Measurements from ENCODE around the gene ETV3. TPM values are rescaled to one million over a fixed set of nuclear protein-coding genes. Genes with fewer than 3 reads are reported as not detected.

The ETV3 gene
- total RNA-seq, 1 donor from 2014 or later, result 19.5 TPM

GRCh38 chr1:157084720-157085119, 53.5 kb downstream of the ETV3 start:
- H3K4me1 Mint-ChIP-seq, result peaks cover 3% of the 10 kb centered on the region
- H3K79me2 ChIP-seq (ENCODE audit: low read depth), result no peaks in the 10 kb centered on the region
- no peaks in the 10 kb centered on the region for H3K36me3 Mint-ChIP-seq
- H3K4me3 ChIP-seq, result no peak overlapping the region
- H3K9me3 ChIP-seq (ENCODE audit: low read depth), result no peaks in the 10 kb centered on the region
- no peaks in the 10 kb centered on the region for H3K9me3 Mint-ChIP-seq
- no peak overlapping the region for H3K4me3 Mint-ChIP-seq
- DNase-seq (ENCODE audit: low spot score), result no peak
- no peak overlapping the region for H3K27ac Mint-ChIP-seq
- no peak overlapping the region for H2AFZ ChIP-seq (replicated peaks)
- no peak overlapping the region for H3K27ac ChIP-seq
- H3K27me3 ChIP-seq, result no peaks in the 10 kb centered on the region
- no peaks in the 10 kb centered on the region for H4K20me1 ChIP-seq (ENCODE audit: low read depth)
- H3K9ac ChIP-seq, result no peak overlapping the region
- H3K4me1 ChIP-seq, result peaks cover 14% of the 10 kb centered on the region
- no peaks in the 10 kb centered on the region for H3K36me3 ChIP-seq
- H3K27me3 Mint-ChIP-seq (ENCODE audit: insufficient read depth, low read depth), result no peaks in the 10 kb centered on the region
- H3F3A ChIP-seq (ENCODE audit: low read depth), result peaks cover 14% of the 10 kb centered on the region
- no peak overlapping the region for H3K4me2 ChIP-seq
- TF ChIP-seq EZH2phosphoT487 (IDR thresholded peaks at IDR 0.05) (no peak), EZH2 (IDR thresholded peaks at IDR 0.05) (no peak)
- TF ChIP-seq, protein P1, sequence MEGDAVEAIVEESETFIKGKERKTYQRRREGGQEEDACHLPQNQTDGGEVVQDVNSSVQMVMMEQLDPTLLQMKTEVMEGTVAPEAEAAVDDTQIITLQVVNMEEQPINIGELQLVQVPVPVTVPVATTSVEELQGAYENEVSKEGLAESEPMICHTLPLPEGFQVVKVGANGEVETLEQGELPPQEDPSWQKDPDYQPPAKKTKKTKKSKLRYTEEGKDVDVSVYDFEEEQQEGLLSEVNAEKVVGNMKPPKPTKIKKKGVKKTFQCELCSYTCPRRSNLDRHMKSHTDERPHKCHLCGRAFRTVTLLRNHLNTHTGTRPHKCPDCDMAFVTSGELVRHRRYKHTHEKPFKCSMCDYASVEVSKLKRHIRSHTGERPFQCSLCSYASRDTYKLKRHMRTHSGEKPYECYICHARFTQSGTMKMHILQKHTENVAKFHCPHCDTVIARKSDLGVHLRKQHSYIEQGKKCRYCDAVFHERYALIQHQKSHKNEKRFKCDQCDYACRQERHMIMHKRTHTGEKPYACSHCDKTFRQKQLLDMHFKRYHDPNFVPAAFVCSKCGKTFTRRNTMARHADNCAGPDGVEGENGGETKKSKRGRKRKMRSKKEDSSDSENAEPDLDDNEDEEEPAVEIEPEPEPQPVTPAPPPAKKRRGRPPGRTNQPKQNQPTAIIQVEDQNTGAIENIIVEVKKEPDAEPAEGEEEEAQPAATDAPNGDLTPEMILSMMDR (IDR thresholded peaks at IDR 0.05), result no peak

GRCh38 chr1:157081707-157082106, 56.5 kb downstream of the ETV3 start:
- no peaks in the 10 kb centered on the region for H3K27me3 ChIP-seq
- peaks cover 14% of the 10 kb centered on the region for H3K4me1 ChIP-seq
- H4K20me1 ChIP-seq (ENCODE audit: low read depth), result no peaks in the 10 kb centered on the region
- no peaks in the 10 kb centered on the region for H3K9me3 ChIP-seq (ENCODE audit: low read depth)
- no peak overlapping the region for H3K27ac ChIP-seq
- no peak for TF ChIP-seq EZH2 (IDR thresholded peaks at IDR 0.05)
- TF ChIP-seq EZH2phosphoT487 (IDR thresholded peaks at IDR 0.05), result no peak
- TF ChIP-seq, protein P1 (IDR thresholded peaks at IDR 0.05), result no peak
- H3K36me3 ChIP-seq, result no peaks in the 10 kb centered on the region
- Mint-ChIP-seq H3K4me1 (peaks cover 3% of the 10 kb centered on the region), H3K27ac (no peak overlapping the region), H3K4me3 (no peak overlapping the region), H3K27me3 (ENCODE audit: insufficient read depth, low read depth) (peaks cover 4% of the 10 kb centered on the region), H3K9me3 (no peaks in the 10 kb centered on the region), H3K36me3 (no peaks in the 10 kb centered on the region)
- H3K9ac ChIP-seq, result no peak overlapping the region
- no peaks in the 10 kb centered on the region for H3K79me2 ChIP-seq (ENCODE audit: low read depth)
- peaks cover 14% of the 10 kb centered on the region for H3F3A ChIP-seq (ENCODE audit: low read depth)
- no peak overlapping the region for H3K4me3 ChIP-seq
- peak overlapping the region; percentile 17 for H2AFZ ChIP-seq (replicated peaks)
- H3K4me2 ChIP-seq, result peak overlapping the region; percentile 54
- DNase-seq (ENCODE audit: low spot score), result no peak

DNA sequence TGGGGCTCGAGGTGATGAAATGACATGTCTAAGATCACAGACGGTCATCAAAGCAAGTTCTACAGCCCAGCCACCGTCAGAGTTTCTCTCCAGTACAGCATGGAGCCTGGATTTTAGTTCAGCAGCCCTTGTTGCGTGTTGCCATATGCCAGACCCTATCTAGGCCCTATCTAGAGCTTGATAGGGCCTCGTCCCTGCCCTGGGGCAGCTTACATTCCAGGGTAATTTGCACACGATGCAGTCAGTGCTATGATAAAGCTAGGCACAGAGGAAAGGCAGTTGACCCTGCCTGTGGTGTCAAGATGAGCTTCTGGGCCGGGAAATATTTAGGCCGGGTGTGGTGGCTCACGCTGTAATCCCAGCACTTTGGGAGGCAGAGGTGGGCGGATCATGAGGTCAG, 57.5 kb downstream of the ETV3 start:
- Histone ChIP-seq H3K27me3 (no peaks in the 10 kb centered on the region), H2AFZ (replicated peaks) (no peak overlapping the region), H3K36me3 (no peaks in the 10 kb centered on the region), H3K4me2 (no peak overlapping the region), H3K4me3 (no peak overlapping the region), H4K20me1 (ENCODE audit: low read depth) (no peaks in the 10 kb centered on the region), H3K4me1 (peaks cover 14% of the 10 kb centered on the region), H3F3A (ENCODE audit: low read depth) (peaks cover 14% of the 10 kb centered on the region), H3K79me2 (ENCODE audit: low read depth) (no peaks in the 10 kb centered on the region), H3K9ac (no peak overlapping the region), H3K27ac (no peak overlapping the region), H3K9me3 (ENCODE audit: low read depth) (no peaks in the 10 kb centered on the region)
- no peak for TF ChIP-seq EZH2 (IDR thresholded peaks at IDR 0.05)
- TF ChIP-seq, protein P1 (IDR thresholded peaks at IDR 0.05), result no peak
- TF ChIP-seq EZH2phosphoT487 (IDR thresholded peaks at IDR 0.05), result no peak
- no peak overlapping the region for H3K27ac Mint-ChIP-seq
- no peak overlapping the region for H3K4me3 Mint-ChIP-seq
- peaks cover 3% of the 10 kb centered on the region for H3K4me1 Mint-ChIP-seq
- H3K36me3 Mint-ChIP-seq, result no peaks in the 10 kb centered on the region
- DNase-seq (ENCODE audit: low spot score), result no peak
- H3K27me3 Mint-ChIP-seq (ENCODE audit: insufficient read depth, low read depth), result peaks cover 4% of the 10 kb centered on the region
- H3K9me3 Mint-ChIP-seq, result no peaks in the 10 kb centered on the region
